GM19351 (cell line): ENCODE results near the gene OXCT2.
"Not testable (repeated sequence)": the region's sequence is repeated elsewhere in the genome, so short reads cannot be mapped to it uniquely, and the experiment has no call there.

Experiments
- ATAC-seq: cut with Tn5 transposase; IDR thresholded peaks from one replicate; pipeline ENCODE4 v1.9.1; 2021; ENCODE audit warnings: mild to moderate bottlenecking, moderate library complexity; ENCODE audit not compliant: unreplicated experiment

OXCT2 gene

GRCh38 chr1:39771022-39771532 lies at the start of gene OXCT2:
Gene OXCT2 (minus strand): TSS chr1:39771348. CDS start chr1:39771255, 93 bp downstream.
- ATAC-seq: not testable (repeated sequence)

GRCh38 chr1:39819091-39819812 lies 48.1 kb upstream of the OXCT2 start:
- ATAC-seq: no peak

- ATAC-seq: no peak
Observed at GRCh38 chr1:39818482-39818881, 47.3 kb upstream of the OXCT2 start.

GRCh38 chr1:39817091-39817932 lies 46.2 kb upstream of the OXCT2 start:
- peak; percentile 88 for ATAC-seq

- ATAC-seq: peak; percentile 53
Observed at GRCh38 chr1:39816415-39817090, 45.4 kb upstream of the OXCT2 start.

- no peak for ATAC-seq
Observed at GRCh38 chr1:39812913-39813312, 41.8 kb upstream of the OXCT2 start.

- ATAC-seq: no peak
Observed at GRCh38 chr1:39808784-39809517, 37.8 kb upstream of the OXCT2 start.

GRCh38 chr1:39805385-39805784 lies 34.2 kb upstream of the OXCT2 start:
- ATAC-seq: no peak

GRCh38 chr1:39802496-39803260 lies 31.5 kb upstream of the OXCT2 start:
- no peak for ATAC-seq

- no peak for ATAC-seq
Observed at GRCh38 chr1:39800471-39800835, 29.3 kb upstream of the OXCT2 start.

- ATAC-seq: peak; percentile 62
Observed at GRCh38 chr1:39799770-39800470, 28.8 kb upstream of the OXCT2 start.

GRCh38 chr1:39798859-39799769 lies 28.0 kb upstream of the OXCT2 start:
- ATAC-seq: peak; percentile 91

GRCh38 chr1:39795651-39796050 lies 24.5 kb upstream of the OXCT2 start:
- no peak for ATAC-seq

GRCh38 chr1:39791838-39792237 lies 20.7 kb upstream of the OXCT2 start:
- ATAC-seq: no peak

- no peak for ATAC-seq
Observed at GRCh38 chr1:39789571-39790110, 18.5 kb upstream of the OXCT2 start.

GRCh38 chr1:39788758-39789570 lies 17.8 kb upstream of the OXCT2 start, which contains the start of gene BMP8B:
Gene BMP8B (minus strand): TSS chr1:39788865. CDS start chr1:39788485, 380 bp downstream.
- peak; percentile 58 for ATAC-seq

GRCh38 chr1:39788426-39788757 lies 17.2 kb upstream of the OXCT2 start:
- peak; percentile 27 for ATAC-seq
